ENCODE results near the gene RPUSD2. TPM values are rescaled to one million over a fixed set of nuclear protein-coding genes. Genes with fewer than 3 reads are reported as not detected.

The RPUSD2 gene
- total RNA-seq, 1 donor from 2014 or later = 14.2 TPM

DNA sequence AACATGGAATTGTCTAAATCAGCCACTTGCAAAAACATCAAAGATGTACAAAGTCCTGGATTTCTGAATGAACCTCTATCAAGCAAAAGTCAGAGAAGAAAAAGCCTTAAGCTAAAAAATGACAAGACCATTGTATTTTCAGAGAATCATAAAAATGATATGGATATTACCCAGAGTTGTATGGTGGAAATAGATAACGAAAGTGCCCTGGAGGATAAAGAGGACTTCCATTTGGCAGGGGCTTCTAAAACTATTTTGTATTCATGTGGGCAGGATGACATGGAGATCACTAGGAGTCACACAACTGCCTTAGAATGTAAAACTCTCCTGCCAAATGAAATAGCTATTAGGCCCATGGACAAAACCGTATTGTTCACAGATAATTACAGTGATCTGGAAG, 54.3 kb downstream of the RPUSD2 start:
- no peak for DNase-seq

Small RNAs within 50 kb of the gene (small RNA-seq; reads per million reads assigned to genes)
- gene RF00017 = not detected
- not detected for gene RN7SL376P
- not detected for gene RNU6-516P

Other genes starting within 250 kb of the RPUSD2 start
- 14.8 TPM for gene INAFM2, start 245.6 kb upstream of the RPUSD2 start, total RNA-seq
- gene CCDC9B, start 228.4 kb upstream of the RPUSD2 start, total RNA-seq = 1.6 TPM
- not detected for gene PHGR1, start 218.3 kb upstream of the RPUSD2 start, total RNA-seq
- 9.2 TPM for gene DISP2, start 211.1 kb upstream of the RPUSD2 start, total RNA-seq
- gene KNSTRN, start 186.6 kb upstream of the RPUSD2 start, total RNA-seq = 17.8 TPM
- 22.1 TPM for gene IVD, start 163.5 kb upstream of the RPUSD2 start, total RNA-seq
- 10.6 TPM for gene BAHD1, start 128.3 kb upstream of the RPUSD2 start, total RNA-seq
- 1.6 TPM for gene CHST14, start 98.3 kb upstream of the RPUSD2 start, total RNA-seq
- gene CCDC32, start 4.3 kb upstream of the RPUSD2 start, total RNA-seq = 25.9 TPM
- gene KNL1, start 24.9 kb downstream of the RPUSD2 start, total RNA-seq = 4.7 TPM
- 0.47 TPM for gene RAD51, start 125.9 kb downstream of the RPUSD2 start, total RNA-seq
- 15.0 TPM for gene RMDN3, start 186.0 kb downstream of the RPUSD2 start, total RNA-seq
- 1.9 TPM for gene GCHFR, start 194.8 kb downstream of the RPUSD2 start, total RNA-seq
- gene C15orf62, start 200.7 kb downstream of the RPUSD2 start, total RNA-seq = not detected
- 21.8 TPM for gene ZFYVE19, start 237.8 kb downstream of the RPUSD2 start, total RNA-seq
- 12.8 TPM for gene DNAJC17, start 238.2 kb downstream of the RPUSD2 start, total RNA-seq